Heart left ventricle (tissue), 16 donors: ENCODE measurements around the gene SCAMP4. TPM values are rescaled to one million over a fixed set of nuclear protein-coding genes. Genes with fewer than 3 reads are reported as not detected.

ENCODE experiments used
- ATAC-seq, 4 donors: fragments of 200-7000 bp; cut with Tn5 transposase; one replicate each; pipeline ENCODE4 v1.9.1; 2020 to 2022; ENCODE audit warnings: moderate library complexity in 4 of 4, mild to moderate bottlenecking in 3 of 4, moderate number of reproducible peaks in 1 of 4
- DNase-seq, 5 donors: peaks; one replicate each; pipeline ENCODE4 v3.0.0-alpha.2; 2020
- H3K27ac ChIP-seq, 12 donors: fragments of 200-600 bp; sonication (generic) in 4 of 12; one replicate each; pipeline versions ENCODE4 v1.5.0 to v1.8.0; 2016 to 2022; ENCODE audit warnings: mild to moderate bottlenecking in 2 of 12
- H3K27me3 ChIP-seq, 9 donors: fragments of 200-600 bp; sonication (generic) in 2 of 9; one replicate each; pipeline versions ENCODE4 v1.5.1 to v1.8.0; 2016 to 2022; ENCODE audit warnings: mild to moderate bottlenecking in 3 of 9
- H3K36me3 ChIP-seq, 9 donors: fragments of 200-600 bp; sonication (generic) in 2 of 9; one replicate each; pipeline versions ENCODE4 v1.5.0 to v1.8.0; 2018 to 2022; ENCODE audit warnings: mild to moderate bottlenecking in 2 of 9
- H3K4me1 ChIP-seq, 12 donors: fragments of 200-600 bp; sonication (generic) in 4 of 12; one replicate each; pipeline versions ENCODE4 v1.5.0 to v1.8.0; 2016 to 2022; ENCODE audit warnings: mild to moderate bottlenecking in 3 of 12
- H3K4me3 ChIP-seq, 12 donors: fragments of 200-600 bp; sonication (generic) in 4 of 12; one replicate each; pipeline versions ENCODE4 v1.5.0 to v1.8.0; 2017 to 2022; ENCODE audit warnings: mild to moderate bottlenecking in 9 of 12, moderate library complexity in 4 of 12
- H3K9me3 ChIP-seq, 12 donors: fragments of 200-600 bp; sonication (generic) in 4 of 12; one replicate each; pipeline versions ENCODE4 v1.5.0 to v1.8.0; 2016 to 2022; ENCODE audit warnings: mild to moderate bottlenecking in 1 of 12
- POLR2A ChIP-seq, 2 donors: fragments of 450-650 bp; IDR thresholded peaks; one replicate each; pipeline ENCODE4 v1.6.1; 2017; ENCODE audit warnings: antibody characterized with exemption in 2 of 2, mild to moderate bottlenecking in 2 of 2, moderate library complexity in 2 of 2
- WGBS, 4 donors: extraction: QIAGEN DNeasy Blood & Tissue Kit in 2 of 4; methylation state at CpG; one replicate each; pipeline versions ENCODE4 v1.1.5 to v1.1.7; 2013 to 2018; 5-methylcytosine and 5-hydroxymethylcytosine counted together
- intact Hi-C, 10 donors: fragments of 100-400 bp; cut with DNase I; formaldehyde crosslinking; loops; one replicate each; pipeline versions ENCODE4 v1.11.1 to v1.14.2; 2022
- polyA plus RNA-seq, 2 donors: library from polyadenylated mRNA; stranded (reverse); fragments of 200-250 nt; gene quantifications; one replicate each; pipeline ENCODE4 v1.2.3, GENCODE V29; 2013
- total RNA-seq, 9 donors: library from RNA; depleted of rRNA in 2 of 9; stranded (reverse); fragments of >200 nt in 2 of 9; fragmentation: NEBNext Ultra II Directional in 3 of 9; extraction: Animal tissue kit (Norgen Biotek cat#: 25700) in 3 of 9; gene quantifications; one replicate each; pipeline versions ENCODE4 v1.1.0 to v1.2.4, GENCODE V29; 2016 to 2023
- TF ChIP-seq, protein P1 (sequence below), 12 donors: fragments of 200-600 bp; sonication (generic) in 4 of 12; IDR thresholded peaks; one replicate each; pipeline versions ENCODE4 v1.5.0 to v1.8.0; 2018 to 2022; ENCODE audit warnings: antibody characterized with exemption in 12 of 12, mild to moderate bottlenecking in 5 of 12
- donor health status: ischemic (EF 13 %, LVEDD 7.1; RV severe dilation, severe dysfunction).
- donor health status: healthy with polysubstance abuse.
- donor health status: DM: no; HTN: yes; CAD: no.
- donor health status: DM: no; HTN: no; CAD: no.
- donor health status: ischemic (EF 25% LVEDD 6.9; RV normal size, moderate dysfunction).
- donor health status: ischemic (EF 25% LVEDD 5.7; RV mildly dilated, moderate dysfunction).
- donor health status: healthy.
- donor health status: DM: yes; HTN: yes; CAD: no.
- donor health status: ischemic (EF 35%, LVEDD 5.7; RV mildly dilated, moderate dysfunction).
- donor health status: nonischemic (EF 11% LVEDD 7.7; RV severe dilation, severe dysfunction).
- donor health status: DM: yes; HTN: yes; CAD: no.
- donor health status: PGD.
- donor health status: ischemic (EF 29% LVEDD 5.4; RV normal size, mild dysfunction).
- donor health status: nonischemic (EF 23%, LVEDD 6.1; RV moderate dilation, normal function).

Gene SCAMP4
- total and polyA plus RNA-seq, 11 donors: 13.5 to 38.8 (median 19.1) TPM

GRCh38 chr19:1913781-1914577, 8.8 kb downstream of the SCAMP4 start:
- WGBS, 4 donors: 88 to 99% (median 90%) methylated on average over 15 to 23 of the region's 23 CpGs
- TF ChIP-seq, protein P1, sequence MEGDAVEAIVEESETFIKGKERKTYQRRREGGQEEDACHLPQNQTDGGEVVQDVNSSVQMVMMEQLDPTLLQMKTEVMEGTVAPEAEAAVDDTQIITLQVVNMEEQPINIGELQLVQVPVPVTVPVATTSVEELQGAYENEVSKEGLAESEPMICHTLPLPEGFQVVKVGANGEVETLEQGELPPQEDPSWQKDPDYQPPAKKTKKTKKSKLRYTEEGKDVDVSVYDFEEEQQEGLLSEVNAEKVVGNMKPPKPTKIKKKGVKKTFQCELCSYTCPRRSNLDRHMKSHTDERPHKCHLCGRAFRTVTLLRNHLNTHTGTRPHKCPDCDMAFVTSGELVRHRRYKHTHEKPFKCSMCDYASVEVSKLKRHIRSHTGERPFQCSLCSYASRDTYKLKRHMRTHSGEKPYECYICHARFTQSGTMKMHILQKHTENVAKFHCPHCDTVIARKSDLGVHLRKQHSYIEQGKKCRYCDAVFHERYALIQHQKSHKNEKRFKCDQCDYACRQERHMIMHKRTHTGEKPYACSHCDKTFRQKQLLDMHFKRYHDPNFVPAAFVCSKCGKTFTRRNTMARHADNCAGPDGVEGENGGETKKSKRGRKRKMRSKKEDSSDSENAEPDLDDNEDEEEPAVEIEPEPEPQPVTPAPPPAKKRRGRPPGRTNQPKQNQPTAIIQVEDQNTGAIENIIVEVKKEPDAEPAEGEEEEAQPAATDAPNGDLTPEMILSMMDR (IDR thresholded peaks at IDR 0.05): no peak
- TF ChIP-seq POLR2A (IDR thresholded peaks at IDR 0.05): no peak
- ATAC-seq: peak in 1 of 4 donors; percentile 6
- H3K4me1 ChIP-seq: peaks cover 0 to 18% (median 0%) of the 10 kb centered on the region in 12 donors
- intact Hi-C loops: no loop called here
- no peak overlapping the region for H3K27ac ChIP-seq
- H3K27me3 ChIP-seq: no peaks in the 10 kb centered on the region
- H3K9me3 ChIP-seq: no peaks in the 10 kb centered on the region
- H3K4me3 ChIP-seq: no peak overlapping the region
- DNase-seq: no peak
- peaks cover 0 to 50% (median 20%) of the 10 kb centered on the region in 9 donors for H3K36me3 ChIP-seq

DNA sequence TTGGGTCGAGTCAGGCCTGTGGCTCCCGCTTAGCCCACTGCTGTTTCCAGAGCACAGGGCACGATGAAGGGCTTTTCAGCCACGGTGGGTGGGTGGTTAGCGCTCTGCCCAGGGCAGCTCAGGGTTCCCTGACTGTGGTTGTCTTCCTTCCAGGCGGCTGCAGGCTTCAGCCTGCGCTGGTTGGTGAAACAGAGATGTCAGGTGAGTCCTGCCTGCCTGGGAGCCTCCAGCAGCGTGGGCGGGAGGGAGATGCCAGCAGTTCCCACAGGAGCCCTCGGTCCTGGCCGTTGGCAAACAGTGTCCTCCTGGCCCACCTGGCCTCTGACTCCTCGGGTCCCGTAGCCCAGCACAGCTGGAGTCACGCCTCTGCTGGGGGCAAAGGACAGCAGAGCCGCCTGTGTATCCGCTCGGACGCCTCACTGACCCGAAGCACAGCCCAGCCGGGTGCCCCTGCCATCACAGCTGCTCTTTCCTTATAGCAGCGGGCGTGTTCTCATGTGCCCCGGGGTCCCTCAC, 9.7 kb downstream of the SCAMP4 start:
- TF ChIP-seq, protein P1 (IDR thresholded peaks at IDR 0.05): no peak
- TF ChIP-seq POLR2A (IDR thresholded peaks at IDR 0.05): no peak
- no peak overlapping the region for H3K4me3 ChIP-seq
- peaks cover 0 to 57% (median 29%) of the 10 kb centered on the region in 9 donors for H3K36me3 ChIP-seq
- 93 to 96% (median 95%) methylated on average over 8 to 23 of the region's 23 CpGs for WGBS, 4 donors
- H3K9me3 ChIP-seq: no peaks in the 10 kb centered on the region
- no peak for DNase-seq
- H3K27me3 ChIP-seq: no peaks in the 10 kb centered on the region
- H3K4me1 ChIP-seq: peaks cover 0 to 9% (median 0%) of the 10 kb centered on the region in 12 donors
- intact Hi-C loops: no loop called here
- H3K27ac ChIP-seq: no peak overlapping the region
- no peak for ATAC-seq

DNA sequence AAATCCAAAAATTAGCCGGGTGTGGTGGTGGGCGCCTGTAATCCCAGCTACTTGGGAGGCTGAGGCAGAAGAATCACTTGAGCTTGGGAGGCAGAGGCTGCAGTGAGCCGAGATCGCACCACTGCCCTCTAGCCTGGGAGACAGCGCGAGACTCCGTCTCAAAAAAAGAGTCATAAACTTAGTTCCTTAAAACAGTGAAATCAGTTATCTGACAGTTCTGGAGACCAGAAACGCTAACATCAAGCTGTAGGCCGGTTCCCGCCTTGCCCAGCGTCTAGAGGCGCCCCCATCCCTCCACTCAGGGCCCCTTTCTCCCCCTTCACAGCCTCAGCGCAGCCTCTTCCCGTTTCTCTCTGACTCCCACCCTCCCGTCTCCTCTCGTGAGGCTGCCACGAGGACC, 11.9 kb downstream of the SCAMP4 start:
- no peaks in the 10 kb centered on the region for H3K4me1 ChIP-seq
- TF ChIP-seq, protein P1 (IDR thresholded peaks at IDR 0.05): no peak
- DNase-seq: no peak
- no peak for ATAC-seq
- WGBS, 4 donors: 87 to 92% (median 88%) methylated on average over 17 of the region's 17 CpGs
- intact Hi-C loops: no loop called here
- no peak overlapping the region for H3K27ac ChIP-seq
- no peak overlapping the region for H3K4me3 ChIP-seq
- no peaks in the 10 kb centered on the region for H3K27me3 ChIP-seq
- no peaks in the 10 kb centered on the region for H3K9me3 ChIP-seq
- H3K36me3 ChIP-seq: peaks cover 0 to 73% (median 45%) of the 10 kb centered on the region in 9 donors

DNA sequence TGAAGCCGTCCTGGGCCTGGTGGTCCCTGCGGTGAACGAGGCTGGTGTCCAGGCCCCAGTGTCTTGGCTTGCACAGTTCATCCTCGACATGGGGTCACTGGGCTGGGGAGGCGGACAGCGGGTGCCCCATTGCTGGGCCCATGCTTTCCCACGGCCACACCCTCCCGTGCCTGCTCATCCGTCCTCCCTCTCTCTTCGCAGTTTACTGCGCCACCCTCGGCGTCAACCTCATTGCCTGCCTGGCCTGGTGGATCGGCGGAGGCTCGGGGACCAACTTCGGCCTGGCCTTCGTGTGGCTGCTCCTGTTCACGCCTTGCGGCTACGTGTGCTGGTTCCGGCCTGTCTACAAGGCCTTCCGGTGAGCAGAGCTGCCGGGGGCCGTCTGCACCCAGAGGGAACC, 12.7 kb downstream of the SCAMP4 start:
- Histone ChIP-seq H3K4me1 (peaks cover 0 to 2% (median 0%) of the 10 kb centered on the region in 12 donors), H3K27me3 (no peaks in the 10 kb centered on the region), H3K36me3 (peaks cover 0 to 72% (median 45%) of the 10 kb centered on the region in 9 donors), H3K9me3 (peaks cover 0 to 2% (median 0%) of the 10 kb centered on the region in 12 donors), H3K4me3 (no peak overlapping the region), H3K27ac (no peak overlapping the region)
- no peak for DNase-seq
- ATAC-seq: no peak
- intact Hi-C loops: no loop called here
- WGBS, 4 donors: 96% methylated on average over 22 to 25 of the region's 25 CpGs
- no peak for TF ChIP-seq POLR2A (IDR thresholded peaks at IDR 0.05)
- TF ChIP-seq, protein P1 (IDR thresholded peaks at IDR 0.05): no peak
